H1 (cell line): ENCODE data around the gene AHI1. TPM values are rescaled to one million over a fixed set of nuclear protein-coding genes. Genes with fewer than 3 reads are reported as not detected.

Source experiments
- CHD7 ChIP-seq: fragments of 300-600 bp; sonication (generic); IDR thresholded peaks from 2 replicates; pipeline ENCODE4 v1.7.1; 2012; ENCODE audit warnings: low read length, moderate library complexity, mild to moderate bottlenecking, inconsistent platforms; ENCODE audit not compliant: insufficient replicate concordance
- polyA plus RNA-seq, 7 experiments: library from polyadenylated mRNA; depleted of rRNA in 3 of 7; stranded (reverse) in 5 of 7; unstranded in 2 of 7; fragments of >200 nt in 5 of 7; fragments of 200-250 nt in 2 of 7; gene quantifications; 1 replicate in 5 of 7; 2 replicates in 1 of 7; 4 replicates in 1 of 7; pipeline versions ENCODE4 v1.2.1 to v1.2.3, GENCODE V29; 2011 to 2013; ENCODE audit warnings: missing spikeins in 2 of 7, mixed read lengths in 2 of 7
- total RNA-seq: library from RNA; stranded (reverse); fragmentation: NEBNext Ultra II Directional; extraction: Animal tissue kit (Norgen Biotek cat#: 25700); gene quantifications from 2 replicates; pipeline ENCODE4 v1.2.1, GENCODE V29; 2021

AHI1 gene
- total and polyA plus RNA-seq, 2 of the 8 experiments (the other 6 are each of a cell fraction or from before 2014, with no cell fraction given): 4.2 to 19.6 TPM

GRCh38 chr6:135496800-135497411, 634 bp downstream of the AHI1 start (continued):
- no peak for TF ChIP-seq CHD7
